22Rv1 (cell line): ENCODE results near the gene ZBTB45.

Experiments
- CTCF ChIP-seq: fragments of 450-650 bp; IDR thresholded peaks from 2 replicates; pipeline ENCODE4 v1.5.1; 2017; ENCODE audit warnings: mild to moderate bottlenecking
- ZFX ChIP-seq: fragments of 450-650 bp; IDR thresholded peaks from 2 replicates; pipeline ENCODE4 v1.6.1; 2017; ENCODE audit warnings: antibody characterized with exemption, borderline replicate concordance

DNA sequence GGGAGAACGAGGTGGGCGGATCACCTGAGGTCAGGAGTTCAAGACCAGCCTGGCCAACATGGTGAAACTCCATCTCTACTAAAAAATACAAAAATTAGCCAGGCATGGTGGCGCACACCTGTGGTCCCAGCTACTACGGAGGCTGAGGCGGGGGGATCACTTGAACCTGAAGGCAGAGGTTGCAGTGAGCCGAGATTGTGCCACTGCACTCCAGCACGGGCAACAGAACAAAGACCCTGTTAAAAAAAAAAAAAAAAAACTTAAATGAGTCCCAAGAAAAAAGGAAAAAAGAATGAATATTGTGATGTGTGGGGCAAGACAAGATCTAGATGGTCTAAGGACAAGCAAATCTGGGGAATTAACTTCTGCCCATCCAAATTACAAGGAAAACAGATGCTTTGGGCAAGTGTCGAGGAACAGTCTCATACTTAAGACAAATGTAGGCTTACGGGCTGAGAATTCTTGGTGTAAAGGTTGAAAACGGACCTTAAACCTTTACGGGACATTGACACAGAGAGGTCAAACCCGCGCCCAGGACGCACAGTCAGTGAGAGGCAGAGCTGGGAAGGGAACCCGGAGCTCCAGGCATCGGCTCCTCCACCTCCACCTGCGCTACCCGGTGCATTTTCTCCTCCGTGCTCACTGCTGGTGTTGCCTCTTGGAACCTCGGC, 53.4 kb downstream of the ZBTB45 start:
- TF ChIP-seq CTCF (no peak), ZFX (no peak)
